GM19043 (cell line): ENCODE data around the gene YIF1A.
A peak's percentile ranks its signal among the peaks of the same experiment; 100 is the strongest.

Experiments
- ATAC-seq: cut with Tn5 transposase; IDR thresholded peaks from one replicate; pipeline ENCODE4 v1.9.1; 2021; ENCODE audit warnings: low read depth; ENCODE audit not compliant: unreplicated experiment

The YIF1A gene

DNA sequence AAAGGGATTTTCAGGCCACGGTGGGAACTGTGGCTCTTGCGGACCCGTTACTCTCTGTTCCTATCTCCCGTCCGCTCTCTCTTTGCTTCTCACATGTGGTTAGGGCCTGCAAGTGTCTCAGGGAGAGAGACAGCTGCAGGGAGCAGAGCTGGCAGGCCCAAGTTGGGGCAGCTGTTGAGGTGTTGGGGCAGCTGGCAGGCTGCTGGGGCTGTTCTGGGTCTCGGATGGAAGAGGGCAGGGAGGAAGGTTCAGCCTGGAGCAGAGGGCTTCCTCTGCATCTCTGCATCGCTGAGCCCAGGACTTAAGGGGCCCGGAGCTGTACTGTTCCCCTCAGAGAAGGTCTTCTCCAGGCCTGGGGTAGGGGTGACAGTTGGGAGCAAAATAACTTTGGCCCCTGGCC is 13.5 kb downstream of the YIF1A start:
- no peak for ATAC-seq

DNA sequence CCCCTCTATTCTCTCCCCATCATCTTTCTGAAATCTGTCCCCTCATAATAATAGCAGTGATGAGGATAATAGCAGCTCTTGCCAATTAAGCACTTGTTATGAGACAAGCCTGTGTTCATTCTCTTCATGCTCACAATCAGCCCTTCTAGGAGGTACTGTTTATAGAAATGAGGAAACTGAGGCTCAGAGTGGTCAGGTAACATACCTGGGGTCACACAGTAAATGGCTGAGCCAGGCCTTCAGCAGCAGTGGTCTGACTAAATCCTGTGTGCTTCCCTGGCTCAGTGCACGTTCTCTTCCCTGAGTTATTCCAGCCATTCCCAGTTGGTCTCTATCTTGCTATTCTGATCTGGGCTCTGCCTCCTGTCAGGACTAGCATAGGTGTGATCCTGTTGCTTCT is 14.7 kb downstream of the YIF1A start:
- no peak for ATAC-seq

DNA sequence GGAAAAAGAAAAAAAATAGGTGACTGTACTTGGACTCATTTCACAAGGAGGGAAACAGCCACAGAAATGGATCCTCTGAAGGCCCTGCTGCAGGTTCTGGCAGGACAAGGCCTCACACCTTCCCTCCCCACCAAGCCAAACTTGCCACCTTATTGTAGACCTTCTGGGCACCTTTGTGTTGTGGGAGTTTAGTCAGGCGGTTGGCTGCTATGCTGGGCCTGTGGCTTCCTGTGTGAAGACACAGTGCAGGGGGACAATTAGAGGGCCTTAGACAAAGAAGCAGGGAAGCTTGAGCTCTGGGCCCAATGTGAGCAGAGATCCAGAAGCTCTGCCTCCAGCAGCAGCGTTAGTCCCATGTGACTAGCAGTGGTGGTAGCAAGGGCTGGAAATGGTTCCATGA is 16.3 kb downstream of the YIF1A start:
- ATAC-seq: no peak

DNA sequence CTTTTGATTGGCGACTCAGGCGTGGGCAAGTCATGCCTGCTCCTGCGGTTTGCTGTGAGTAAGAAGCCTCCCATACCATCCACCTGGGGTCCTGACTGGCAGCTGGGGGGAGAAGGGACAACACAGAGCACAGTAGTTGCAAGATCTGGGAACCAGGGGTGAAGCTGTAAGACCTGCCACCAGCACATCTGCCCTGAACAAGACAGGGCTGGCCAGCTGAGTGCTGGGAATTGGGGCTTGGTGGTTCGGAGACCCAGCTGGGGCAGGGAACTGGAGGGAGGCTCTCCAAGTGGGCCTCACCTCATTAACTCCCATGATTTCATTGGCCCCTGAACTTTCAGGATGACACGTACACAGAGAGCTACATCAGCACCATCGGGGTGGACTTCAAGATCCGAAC is 17.1 kb downstream of the YIF1A start:
- no peak for ATAC-seq

DNA sequence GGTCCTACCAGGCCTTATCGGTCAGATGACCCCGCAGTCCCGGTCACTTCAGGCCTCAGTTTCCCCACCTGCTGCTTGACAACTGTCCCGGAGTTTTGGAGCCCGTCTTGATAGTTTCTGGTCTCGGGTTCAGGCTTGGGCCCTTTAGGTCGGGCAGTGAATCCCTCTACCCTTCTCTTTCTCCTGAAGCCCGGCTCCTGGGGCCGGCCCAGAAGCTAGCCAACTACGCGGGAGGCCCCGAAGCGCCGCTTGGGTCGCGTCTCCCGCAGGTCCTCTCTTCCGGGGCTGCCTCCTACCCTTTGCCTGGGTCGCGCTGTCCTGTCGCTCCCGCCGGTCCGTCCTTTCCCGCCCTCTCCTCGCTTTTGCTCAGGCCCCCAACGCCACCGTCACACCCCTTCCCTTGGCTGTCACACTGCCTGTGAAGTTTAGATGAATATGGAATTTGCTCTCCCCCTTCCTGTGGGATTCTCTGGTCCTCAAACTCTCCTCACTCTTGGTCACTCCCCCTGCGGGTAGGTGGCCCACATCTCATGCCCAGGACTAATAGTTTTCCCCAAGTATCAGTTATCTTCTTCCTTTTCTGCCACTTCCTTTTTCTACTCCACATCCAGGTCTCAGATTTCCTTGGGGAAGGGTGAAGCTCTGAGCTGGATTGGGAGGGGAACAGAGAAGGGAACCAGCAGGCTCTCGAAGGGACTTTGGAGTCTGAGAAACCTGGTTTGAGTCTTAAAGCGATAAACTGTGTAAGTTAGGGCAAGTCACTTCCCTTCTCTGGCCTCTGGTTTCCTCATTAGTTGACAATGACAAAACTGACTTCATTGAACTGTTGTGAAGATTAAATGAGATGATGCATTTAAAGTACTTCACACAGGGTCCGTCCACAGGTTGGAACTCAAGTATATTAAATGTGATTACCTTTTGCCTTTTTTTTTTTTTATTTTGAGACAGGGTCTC is 19.7 kb downstream of the YIF1A start:
- no peak for ATAC-seq

DNA sequence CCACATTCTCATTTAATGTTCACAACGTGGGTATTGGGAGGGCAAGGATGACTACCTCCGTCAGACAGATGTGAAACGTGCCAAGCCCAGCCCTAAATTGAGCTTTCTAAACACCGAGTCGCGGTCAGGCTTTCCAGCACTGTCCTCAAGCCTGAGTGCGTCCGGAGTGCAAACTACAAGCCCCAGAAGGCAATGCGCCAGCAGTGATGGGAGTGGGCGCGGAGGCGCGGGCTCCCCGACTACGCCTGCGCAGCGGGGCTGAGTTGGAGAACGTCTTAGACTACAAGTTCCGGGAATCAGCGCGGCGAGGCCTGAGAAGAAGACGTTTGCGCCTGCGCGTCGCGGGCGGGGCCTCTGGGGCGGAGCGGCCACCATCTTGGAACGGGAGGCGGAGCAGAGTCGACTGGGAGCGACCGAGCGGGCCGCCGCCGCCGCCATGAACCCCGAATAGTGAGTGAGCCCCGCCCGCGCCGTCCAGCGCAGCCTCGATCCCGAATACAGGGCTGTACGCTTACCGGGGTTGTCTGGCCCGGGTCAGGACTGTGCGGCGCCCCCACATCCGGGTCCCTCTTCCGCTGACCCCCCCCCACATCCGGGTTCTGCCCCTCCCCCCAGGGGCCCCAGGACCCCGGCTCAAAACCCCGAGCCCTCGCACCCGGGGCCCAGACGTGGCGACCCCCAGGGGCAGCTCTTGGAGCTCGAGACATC is 20.5 kb downstream of the YIF1A start, which contains the start of gene RAB1B:
Gene RAB1B (plus strand): TSS at position 396 of the 708 bp plus-strand sequence. CDS start 41 bp downstream, at position 437.
- peak; percentile 74 for ATAC-seq

DNA sequence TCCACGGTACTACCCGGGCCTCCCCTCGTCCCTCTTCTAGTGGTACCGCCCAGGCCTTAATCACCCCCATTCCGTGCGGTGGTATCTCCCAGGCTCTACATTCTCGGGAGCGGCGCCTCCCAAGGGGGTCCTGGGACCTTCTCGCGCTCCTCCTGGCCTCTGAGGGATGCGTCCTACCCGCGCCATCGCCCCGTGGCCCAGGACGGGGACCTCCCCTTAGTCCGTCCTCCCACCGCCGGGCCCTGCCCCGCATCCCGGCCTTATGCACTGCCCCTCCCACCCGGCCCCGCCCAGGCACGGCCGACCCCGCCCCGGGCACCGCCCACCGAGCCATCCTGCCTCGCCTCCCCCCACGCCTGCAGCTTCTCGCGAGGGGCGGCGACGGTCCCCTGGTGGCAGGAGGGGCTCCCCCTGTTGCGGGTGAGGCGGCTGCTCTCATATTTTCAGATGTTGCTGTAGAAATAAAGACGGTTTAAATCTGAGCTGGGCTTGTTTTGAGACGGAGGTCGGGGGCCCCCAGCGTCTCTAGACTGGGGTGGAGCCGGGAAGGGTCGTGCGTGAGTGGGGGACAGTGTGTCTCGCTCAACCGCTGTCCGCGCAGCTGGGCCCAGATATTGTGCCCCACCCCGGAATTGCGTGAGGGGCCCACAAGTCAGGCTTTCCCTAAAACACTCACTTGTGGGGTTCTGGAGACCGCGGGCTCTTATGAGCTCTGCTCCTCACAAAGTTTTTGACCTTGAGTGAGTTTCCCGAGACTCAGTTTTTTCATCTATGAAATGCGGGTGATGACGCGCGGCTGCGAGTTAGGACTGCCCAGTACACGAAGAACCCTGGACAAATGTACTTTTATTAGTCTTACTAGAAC is 21.3 kb downstream of the YIF1A start:
- peak; percentile 43 for ATAC-seq

DNA sequence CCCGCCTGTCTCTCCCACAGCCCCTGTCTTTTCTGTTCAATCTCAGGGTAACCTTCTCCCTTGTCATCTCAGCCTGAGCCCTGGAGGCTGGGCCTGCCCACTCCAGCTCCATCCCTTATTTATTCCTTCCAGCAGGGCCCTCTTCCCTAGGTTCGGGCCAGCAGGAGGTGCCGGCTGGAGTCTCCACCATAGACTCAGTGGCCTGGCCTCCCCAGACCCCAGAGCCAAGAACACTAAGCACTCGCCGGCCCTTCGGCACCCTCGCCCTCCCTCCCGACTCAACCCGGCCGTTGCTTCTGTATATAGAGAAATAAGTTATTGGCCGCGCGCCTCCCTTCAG is 21.9 kb downstream of the YIF1A start:
- no peak for ATAC-seq

DNA sequence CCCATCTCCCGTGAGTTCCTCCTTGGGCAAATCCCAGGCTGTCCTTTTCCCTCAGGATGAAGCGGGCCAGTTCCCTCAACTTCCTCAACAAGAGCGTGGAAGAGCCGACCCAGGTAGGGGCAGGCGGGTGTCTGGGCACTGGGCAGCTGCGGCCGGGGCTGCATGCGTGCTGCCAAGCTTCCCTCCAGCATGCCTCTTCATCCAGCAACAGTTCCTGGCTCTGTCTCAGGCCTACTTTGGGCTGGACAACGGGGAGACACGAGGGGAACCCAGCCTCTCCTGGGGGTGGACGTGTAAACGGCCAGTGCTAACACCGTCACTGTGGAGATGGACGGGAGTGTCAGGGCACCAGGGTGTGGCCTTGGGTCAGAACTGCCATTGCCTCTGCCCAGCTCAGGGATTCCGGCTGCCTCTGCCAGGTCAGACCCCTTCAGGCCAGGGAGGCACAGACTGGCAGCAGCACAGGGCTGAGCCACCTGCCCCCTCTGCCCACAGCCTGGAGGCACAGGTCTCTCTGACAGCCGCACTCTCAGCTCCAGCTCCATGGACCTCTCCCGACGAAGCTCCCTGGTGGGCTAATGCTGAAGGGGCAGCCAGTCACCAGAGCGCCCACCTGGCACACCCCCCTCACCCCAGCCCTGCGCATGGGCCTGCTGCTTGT is 22.4 kb downstream of the YIF1A start:
- ATAC-seq: no peak

DNA sequence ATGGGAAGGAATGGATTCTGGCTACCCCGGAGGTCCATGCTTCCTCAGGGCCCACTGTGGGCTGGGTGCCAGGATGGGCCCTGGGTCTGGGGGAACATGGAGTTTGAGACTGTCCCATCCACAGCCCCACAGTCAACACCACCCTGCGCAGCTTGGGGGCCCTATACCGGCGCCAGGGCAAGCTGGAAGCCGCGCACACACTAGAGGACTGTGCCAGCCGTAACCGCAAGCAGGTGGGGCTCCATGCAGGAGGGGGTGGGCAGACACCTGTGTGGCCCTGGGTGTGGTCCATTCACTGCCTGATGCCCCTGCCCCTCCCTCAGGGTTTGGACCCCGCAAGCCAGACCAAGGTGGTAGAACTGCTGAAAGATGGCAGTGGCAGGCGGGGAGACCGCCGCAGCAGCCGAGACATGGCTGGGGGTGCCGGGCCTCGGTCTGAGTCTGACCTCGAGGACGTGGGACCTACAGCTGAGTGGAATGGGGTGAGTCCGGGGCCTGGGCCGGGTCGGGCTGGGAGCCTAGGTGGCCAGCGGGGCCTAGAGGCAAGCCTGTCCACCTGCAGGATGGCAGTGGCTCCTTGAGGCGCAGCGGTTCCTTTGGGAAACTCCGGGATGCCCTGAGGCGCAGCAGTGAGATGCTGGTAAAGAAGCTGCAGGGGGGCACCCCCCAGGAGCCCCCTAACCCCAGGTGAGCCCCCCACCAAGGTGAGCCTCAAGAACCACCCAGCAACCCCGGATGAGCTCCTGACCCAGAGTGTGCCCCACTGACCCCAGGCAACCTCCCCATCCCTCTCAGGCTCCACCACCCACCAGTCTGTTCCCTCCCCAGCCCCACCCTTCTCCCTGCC is 23.2 kb downstream of the YIF1A start:
- ATAC-seq: no peak

DNA sequence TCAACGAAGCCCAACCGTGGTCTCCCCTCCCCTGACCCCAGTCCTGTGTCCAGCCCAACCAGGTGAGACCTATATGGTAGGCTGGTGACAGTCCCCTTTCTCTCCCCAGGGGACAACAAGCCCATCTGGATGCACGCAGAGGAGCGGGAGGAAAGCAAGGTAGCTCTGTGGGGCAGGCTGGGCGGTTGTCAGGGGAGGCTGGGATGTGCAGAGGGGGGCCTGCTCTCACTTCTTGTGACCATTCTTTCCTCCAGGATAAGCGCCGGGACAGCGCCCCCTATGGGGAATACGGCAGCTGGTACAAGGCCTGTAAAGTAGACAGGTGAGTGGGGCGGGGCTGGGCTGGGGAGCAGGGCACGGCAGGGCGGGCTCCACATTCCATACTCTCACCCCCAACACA is 24.0 kb downstream of the YIF1A start:
- no peak for ATAC-seq

DNA sequence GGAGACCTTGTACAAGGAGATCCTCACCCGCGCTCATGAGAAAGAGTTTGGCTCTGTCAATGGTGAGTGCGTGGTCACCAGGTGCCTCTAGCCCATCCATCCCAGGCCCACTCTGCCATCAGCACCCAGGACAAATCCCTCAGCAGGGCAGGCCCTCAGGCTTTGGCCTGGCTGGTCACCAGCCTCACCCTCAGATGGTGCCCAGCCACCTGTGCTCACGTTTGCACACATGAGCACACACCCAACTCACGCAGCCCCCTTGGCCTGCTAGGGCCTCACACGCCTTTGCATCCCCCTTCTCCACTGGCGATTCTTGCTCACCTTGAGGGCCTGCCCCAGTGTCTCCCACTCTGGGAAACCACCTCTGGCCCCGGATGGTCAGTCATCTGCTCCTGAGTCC is 24.6 kb downstream of the YIF1A start:
- no peak for ATAC-seq

DNA sequence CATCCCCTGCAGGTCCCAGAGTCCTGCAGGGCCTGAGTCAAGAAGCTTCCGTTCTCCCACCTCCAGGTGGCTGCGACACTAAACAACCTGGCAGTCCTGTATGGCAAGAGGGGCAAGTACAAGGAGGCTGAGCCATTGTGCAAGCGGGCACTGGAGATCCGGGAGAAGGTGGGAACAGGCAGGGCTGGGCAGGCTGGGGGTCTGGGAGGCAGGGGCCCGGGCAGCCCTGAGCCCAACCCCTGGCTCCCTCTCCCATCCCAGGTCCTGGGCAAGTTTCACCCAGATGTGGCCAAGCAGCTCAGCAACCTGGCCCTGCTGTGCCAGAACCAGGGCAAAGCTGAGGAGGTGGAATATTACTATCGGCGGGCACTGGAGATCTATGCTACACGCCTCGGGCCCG is 25.2 kb downstream of the YIF1A start:
- ATAC-seq: no peak

DNA sequence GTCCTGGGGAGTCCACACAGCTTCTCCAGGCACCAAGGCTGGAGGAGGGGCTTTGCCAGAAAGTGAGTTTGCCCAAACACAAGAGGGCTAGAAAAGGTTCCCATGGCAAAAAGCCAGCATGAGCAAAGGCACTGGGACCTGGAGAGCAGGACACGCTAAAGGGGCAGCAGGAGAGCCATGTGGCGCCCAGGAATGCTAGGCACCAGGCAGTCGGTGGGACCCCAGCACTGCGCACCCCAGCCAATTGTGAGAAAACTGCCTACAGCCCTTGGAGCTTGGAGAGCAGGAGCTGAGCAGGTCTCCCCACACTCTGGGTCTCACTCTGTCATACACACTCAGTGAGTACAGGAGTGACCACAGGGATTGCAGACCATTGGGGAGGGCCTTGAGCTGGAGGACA is 25.7 kb downstream of the YIF1A start:
- ATAC-seq: no peak

DNA sequence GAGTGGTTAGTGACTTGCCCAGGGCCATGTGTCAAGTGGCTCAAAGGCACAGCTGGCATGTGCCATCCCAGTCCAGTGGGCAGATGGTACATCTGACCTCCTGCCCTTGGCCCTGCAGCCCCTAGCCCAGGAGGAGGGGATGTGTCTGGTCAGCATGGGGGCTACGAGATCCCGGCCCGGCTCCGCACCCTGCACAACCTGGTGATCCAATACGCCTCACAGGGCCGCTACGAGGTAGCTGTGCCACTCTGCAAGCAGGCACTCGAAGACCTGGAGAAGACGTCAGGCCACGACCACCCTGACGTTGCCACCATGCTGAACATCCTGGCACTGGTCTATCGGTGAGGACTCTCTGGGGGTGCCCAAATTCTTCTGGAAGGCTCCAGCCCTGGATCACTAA is 26.2 kb downstream of the YIF1A start:
- no peak for ATAC-seq

DNA sequence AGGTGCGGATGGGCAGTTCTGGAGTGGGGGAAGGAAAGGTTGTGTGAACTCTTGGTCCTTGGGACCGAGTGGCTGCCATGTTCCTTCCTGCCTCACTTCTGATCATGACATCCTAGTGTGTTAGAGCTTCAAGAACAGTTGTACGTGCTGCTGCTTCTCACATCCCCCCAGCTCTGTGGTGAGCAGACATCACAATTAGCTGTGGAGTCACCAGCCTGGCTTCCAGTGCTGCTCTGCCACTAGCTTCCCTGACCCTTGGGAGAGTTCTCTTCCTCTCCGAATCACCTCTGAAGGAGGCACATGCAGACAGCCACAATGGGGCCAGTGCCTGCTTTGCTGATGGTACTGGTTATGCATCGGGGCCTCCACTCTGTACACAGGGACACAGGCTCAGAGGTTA is 26.8 kb downstream of the YIF1A start:
- ATAC-seq: no peak

DNA sequence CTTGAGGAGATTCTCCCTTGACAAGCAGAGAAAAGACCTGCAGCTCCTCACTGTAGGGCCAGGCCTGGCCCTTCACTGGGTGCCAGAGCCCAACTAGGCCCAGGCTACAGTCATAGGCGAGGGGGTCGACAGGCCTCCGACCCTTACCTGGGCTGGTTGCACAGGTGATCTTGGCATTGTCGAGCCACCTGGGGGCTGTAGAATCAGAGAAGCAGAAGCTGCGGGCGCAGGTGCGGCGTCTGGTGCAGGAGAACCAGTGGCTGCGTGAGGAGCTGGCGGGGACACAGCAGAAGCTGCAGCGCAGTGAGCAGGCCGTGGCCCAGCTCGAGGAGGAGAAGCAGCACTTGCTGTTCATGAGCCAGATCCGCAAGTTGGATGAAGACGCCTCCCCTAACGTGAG is 27.4 kb downstream of the YIF1A start:
- ATAC-seq: no peak

DNA sequence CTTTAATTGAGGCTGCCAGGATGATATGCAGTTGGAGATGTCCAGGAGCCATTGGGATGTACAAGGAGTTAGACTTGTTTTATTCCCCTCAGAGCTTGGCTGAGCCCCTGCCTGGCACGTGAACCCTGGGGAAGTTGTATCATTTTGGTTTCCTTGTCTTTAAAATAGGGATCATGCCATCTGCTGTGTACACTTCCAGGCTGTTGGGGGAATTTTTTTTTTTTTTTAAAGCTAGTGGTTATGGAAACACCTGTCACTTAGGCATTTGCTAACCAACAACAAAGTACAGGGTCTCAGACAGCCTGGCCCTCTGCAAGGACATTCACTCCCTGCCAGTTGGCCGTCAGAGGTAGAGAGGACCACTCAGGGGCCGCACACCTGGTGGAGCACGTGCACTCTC is 29.0 kb downstream of the YIF1A start:
- ATAC-seq: no peak

DNA sequence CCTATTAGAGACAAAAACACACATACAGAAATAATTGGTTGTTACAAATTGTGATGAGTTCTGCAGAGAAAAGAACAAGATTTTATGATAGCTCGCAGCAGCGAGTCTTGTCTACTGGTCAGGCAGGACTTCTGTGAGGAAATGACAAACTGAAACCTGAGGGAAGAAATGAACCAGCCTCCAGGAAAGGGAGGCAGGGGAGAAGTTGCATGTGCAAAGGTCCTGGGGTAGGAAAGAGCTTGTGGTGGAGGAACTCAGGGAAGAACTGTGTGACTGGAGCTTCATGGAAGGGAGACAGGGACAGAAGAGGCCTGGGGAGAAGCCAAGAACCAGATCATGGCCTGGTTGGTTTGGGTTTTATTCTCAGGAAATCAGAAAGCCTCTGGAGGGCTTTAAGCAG is 29.7 kb downstream of the YIF1A start:
- ATAC-seq: no peak

DNA sequence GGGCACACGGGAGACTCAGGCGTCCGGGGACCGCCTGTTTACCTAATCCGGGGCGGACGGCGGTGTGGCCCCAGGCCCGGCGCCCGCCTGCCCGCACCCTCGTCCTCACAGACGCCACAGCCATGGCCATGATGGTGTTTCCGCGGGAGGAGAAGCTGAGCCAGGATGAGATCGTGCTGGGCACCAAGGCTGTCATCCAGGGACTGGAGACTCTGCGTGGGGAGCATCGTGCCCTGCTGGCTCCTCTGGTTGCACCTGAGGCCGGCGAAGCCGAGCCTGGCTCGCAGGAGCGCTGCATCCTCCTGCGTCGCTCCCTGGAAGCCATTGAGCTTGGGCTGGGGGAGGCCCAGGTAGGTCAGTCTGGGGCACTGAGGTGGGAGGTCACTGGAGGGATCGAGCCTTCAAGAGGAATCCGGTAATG is 30.5 kb downstream of the YIF1A start:
- no peak for ATAC-seq
